ENCODE measurements around the gene EML2. TPM values are rescaled to one million over a fixed set of nuclear protein-coding genes. Genes with fewer than 3 reads are reported as not detected.

EML2 gene
- polyA plus RNA-seq, 1 experiment: 30.4 TPM

DNA sequence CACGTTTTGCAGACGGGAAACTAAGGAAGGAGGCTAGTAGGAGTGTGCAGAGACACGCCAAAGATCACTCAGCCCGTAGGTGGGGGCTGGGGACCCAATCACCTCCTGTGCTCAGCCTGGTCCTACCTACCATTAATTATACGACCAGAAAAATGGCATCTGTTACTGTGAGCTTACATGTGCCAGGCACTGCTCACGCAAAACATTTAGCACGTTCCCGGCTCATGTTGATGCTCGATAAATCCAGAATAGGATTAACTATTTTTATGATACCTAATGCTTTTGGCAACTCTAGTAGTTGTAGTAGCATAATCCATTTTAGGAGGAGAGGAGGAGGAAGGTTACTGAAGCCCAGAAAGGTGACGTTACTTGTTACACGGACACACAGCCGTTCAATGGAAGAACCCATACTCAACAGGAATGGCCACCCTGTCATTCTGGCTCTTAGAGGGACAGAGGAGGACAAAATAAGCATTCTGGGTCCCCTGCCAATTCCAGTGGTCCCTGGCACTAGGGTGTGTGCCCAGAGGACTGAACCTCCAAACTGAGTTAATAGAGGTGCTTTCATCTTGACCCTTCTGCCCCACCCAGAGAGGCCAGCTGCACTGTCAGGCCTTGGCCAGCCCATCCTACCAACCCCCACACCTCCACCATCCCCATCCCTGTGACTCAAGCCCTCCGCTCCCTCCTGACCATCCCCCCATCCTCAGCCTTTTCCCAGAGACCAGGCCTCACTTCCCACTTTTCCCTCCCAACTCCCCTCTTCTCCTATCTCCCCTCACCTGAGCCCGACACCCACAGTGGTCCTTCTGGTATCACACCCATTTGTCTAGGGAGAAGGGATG is 5.0 kb upstream of the EML2 start:
- no peaks in the 10 kb centered on the region for H3K36me3 ChIP-seq (ENCODE audit: control insufficient read depth, insufficient read depth, low read length)
- H3K4me3 ChIP-seq (ENCODE audit: low read depth, low read length): no peak overlapping the region
- POLR2A ChIA-PET: no interaction called here
- CTCF ChIA-PET: interaction anchor here (0.6 to 5.8 kb wide), 22 partner anchors 10 to 314 kb away, joined by 3 to 99 read pairs (median 10); partner anchors contain the start of genes GPR4, OPA3 and PPM1N
- DNase-seq (ENCODE audit: low read depth): no peak
- no peaks in the 10 kb centered on the region for H3K27me3 ChIP-seq (ENCODE audit: control insufficient read depth, insufficient read depth, low read length)
- TF ChIP-seq, protein P1, sequence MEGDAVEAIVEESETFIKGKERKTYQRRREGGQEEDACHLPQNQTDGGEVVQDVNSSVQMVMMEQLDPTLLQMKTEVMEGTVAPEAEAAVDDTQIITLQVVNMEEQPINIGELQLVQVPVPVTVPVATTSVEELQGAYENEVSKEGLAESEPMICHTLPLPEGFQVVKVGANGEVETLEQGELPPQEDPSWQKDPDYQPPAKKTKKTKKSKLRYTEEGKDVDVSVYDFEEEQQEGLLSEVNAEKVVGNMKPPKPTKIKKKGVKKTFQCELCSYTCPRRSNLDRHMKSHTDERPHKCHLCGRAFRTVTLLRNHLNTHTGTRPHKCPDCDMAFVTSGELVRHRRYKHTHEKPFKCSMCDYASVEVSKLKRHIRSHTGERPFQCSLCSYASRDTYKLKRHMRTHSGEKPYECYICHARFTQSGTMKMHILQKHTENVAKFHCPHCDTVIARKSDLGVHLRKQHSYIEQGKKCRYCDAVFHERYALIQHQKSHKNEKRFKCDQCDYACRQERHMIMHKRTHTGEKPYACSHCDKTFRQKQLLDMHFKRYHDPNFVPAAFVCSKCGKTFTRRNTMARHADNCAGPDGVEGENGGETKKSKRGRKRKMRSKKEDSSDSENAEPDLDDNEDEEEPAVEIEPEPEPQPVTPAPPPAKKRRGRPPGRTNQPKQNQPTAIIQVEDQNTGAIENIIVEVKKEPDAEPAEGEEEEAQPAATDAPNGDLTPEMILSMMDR (IDR thresholded peaks at IDR 0.05; ENCODE audit: insufficient read depth, low read depth, low read length): no peak

DNA sequence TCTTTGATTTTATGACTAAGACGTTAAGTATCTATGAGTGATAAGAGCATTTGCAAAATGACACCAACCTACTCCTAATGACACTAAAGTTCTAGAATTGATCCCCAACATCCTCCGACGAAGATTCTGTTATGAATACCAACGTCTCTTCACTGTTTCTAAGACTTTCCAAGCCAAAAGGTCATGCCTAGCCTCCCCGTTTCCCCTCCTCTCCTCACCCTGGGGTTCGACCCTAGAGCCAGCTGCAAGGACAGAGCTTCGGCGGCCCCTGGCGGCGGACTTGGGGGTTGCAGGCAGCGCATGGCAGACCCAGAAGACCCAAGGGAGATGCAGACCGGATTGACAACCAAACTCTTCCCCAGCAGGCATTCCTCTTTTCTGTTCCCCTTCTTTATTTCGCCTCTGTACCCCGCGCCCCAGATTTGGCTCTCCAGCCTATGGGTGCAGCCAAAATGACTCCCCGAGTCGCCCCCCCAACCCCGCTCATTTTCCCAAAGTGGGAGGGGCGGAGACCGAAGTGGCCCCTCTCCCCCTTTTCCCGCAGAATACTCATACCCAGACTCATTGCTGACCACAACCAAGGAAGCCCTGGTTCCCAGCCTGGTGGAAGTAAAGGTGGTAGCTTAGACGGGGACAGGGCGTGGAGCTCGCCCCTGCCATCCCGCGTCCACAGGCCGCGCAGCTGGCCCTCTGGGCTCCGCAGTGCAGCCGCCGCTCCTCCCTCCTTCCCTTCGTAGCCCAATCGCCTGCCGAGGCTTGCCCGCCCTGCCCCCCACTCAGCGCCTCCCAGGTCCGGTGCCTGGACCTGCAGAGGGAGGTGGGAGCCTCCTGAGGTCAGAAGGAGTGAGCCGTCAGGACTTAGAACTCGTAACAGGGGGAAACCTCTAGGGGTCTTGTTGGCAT is 4.1 kb upstream of the EML2 start:
- Histone ChIP-seq H3K27me3 (ENCODE audit: control insufficient read depth, insufficient read depth, low read length) (no peaks in the 10 kb centered on the region), H3K36me3 (ENCODE audit: control insufficient read depth, insufficient read depth, low read length) (no peaks in the 10 kb centered on the region), H3K4me3 (ENCODE audit: low read depth, low read length) (no peak overlapping the region)
- TF ChIP-seq, protein P1 (IDR thresholded peaks at IDR 0.05; ENCODE audit: insufficient read depth, low read depth, low read length): peak; percentile 99
- no peak for DNase-seq (ENCODE audit: low read depth)
- ChIA-PET CTCF (interaction anchor here (0.6 to 5.8 kb wide), 35 partner anchors 9 to 313 kb away, joined by 3 to 99 read pairs (median 6); partner anchors contain the start of genes GPR4, OPA3, PPM1N and RTN2), POLR2A (no interaction called here)

DNA sequence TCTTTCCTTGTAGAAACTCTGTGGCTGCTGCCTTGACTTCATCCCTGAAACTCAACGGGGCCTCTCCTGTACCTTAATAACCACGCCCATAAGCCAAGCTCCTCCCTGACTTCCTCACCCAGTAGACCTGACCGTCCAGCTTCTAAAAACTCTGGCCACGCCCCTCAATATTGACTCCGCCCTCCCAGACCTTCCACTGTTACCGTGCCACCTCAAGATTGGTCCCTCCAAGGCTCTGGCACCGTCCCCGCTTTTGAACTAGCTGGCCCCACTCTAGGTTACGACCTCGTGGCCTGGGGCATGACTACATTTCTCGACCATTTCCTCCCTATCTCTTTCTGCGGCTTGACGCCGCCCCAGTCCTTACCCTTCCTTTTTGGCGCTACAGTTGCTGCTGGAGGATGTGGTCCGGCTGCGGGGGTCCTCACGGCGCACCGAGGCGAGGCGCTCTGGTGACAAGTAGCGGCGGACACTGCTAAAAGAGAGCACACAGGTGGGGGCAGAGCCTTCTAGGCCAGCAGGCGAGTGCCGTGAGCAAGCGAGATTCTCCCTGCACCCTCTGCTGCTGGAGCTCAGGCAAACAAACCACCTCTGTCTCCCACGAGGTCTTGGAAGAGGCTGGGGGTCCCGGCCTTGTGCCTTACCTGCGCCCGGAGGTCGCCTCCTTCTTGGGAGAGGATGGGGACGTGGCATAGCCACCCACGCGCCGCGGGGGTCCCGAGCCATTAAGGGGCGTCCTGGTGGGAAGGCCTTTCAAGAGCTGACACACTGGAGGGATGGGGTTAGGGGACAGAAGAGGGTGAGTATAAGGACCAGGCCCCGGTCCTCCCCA is 2.3 kb upstream of the EML2 start:
- CTCF ChIA-PET: interaction anchor here (0.6 to 5.8 kb wide), 46 partner anchors 8 to 268 kb away, joined by 3 to 99 read pairs (median 6); partner anchors contain the start of genes GIPR, GPR4, OPA3 and QPCTL
- POLR2A ChIA-PET: interaction anchor here (0.5 kb wide), 1 partner anchor 189 kb away, joined by 17 read pairs; no protein-coding TSS in a partner anchor
- no peaks in the 10 kb centered on the region for H3K27me3 ChIP-seq (ENCODE audit: control insufficient read depth, insufficient read depth, low read length)

DNA sequence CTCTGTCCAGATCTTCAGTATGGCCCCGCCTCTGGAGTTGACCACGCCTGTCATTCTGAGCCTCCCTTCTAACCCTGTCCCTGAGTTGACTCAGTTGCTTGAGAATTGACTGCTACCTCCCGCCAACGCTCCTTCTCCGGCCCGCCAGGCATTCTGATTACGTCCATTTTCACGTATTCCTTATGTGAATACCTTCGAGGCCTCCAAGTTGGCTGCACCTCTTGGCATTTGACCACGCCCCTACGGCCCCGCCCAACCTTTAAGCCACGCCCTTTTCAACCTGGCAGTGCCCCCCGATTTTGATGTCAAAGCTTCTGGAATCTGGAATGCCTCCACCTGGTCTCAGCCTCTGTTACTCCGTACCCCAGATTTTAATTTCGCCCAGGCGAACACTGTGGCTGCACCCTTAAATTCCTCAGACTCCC is 1.7 kb upstream of the EML2 start:
- POLR2A ChIA-PET: interaction anchor here (0.5 kb wide), 1 partner anchor 188 kb away, joined by 17 read pairs; no protein-coding TSS in a partner anchor
- no peak overlapping the region for H3K4me3 ChIP-seq (ENCODE audit: low read depth, low read length)
- no peak for DNase-seq (ENCODE audit: low read depth)
- CTCF ChIA-PET: interaction anchor here (0.5 to 5.8 kb wide), 19 partner anchors 9 to 201 kb away, joined by 3 to 99 read pairs (median 19); partner anchors contain the start of genes GPR4, OPA3 and VASP
- TF ChIP-seq, protein P1 (IDR thresholded peaks at IDR 0.05; ENCODE audit: insufficient read depth, low read depth, low read length): no peak
- H3K36me3 ChIP-seq (ENCODE audit: control insufficient read depth, insufficient read depth, low read length): no peaks in the 10 kb centered on the region
- H3K27me3 ChIP-seq (ENCODE audit: control insufficient read depth, insufficient read depth, low read length): no peaks in the 10 kb centered on the region

More for the DNA sequence above, 2.3 kb upstream of the EML2 start:
- DNase-seq (ENCODE audit: low read depth): no peak
- TF ChIP-seq, protein P1 (IDR thresholded peaks at IDR 0.05; ENCODE audit: insufficient read depth, low read depth, low read length): no peak
- peak overlapping the region; percentile 14 for H3K4me3 ChIP-seq (ENCODE audit: low read depth, low read length)
- no peaks in the 10 kb centered on the region for H3K36me3 ChIP-seq (ENCODE audit: control insufficient read depth, insufficient read depth, low read length)
